Stimulated activated memory B cell treated with anti-CD40 and anti-IgM and Interleukin-4, amounts not matched to agents 10 μg/mL and 1 μg/mL and 100 μg/mL, for 72 hours (primary cell): ENCODE data around the gene C4orf51.
"Not testable (repeated sequence)": the region's sequence is repeated elsewhere in the genome, so short reads cannot be mapped to it uniquely, and the experiment has no call there.

Experiments
- ATAC-seq: fragments of 150-1000 bp; cut with Tn5 transposase; 2 replicates; pipeline ENCODE4 v1.10.0; 2021
- H3K27ac Mint-ChIP-seq: one replicate; pipeline ENCODE4 v1.8.0; 2022; ENCODE audit warnings: mild to moderate bottlenecking, mixed read lengths
- H3K27me3 Mint-ChIP-seq: one replicate; pipeline ENCODE4 v1.8.0; 2022; ENCODE audit warnings: mixed read lengths
- H3K36me3 Mint-ChIP-seq: one replicate; pipeline ENCODE4 v1.8.0; 2022; ENCODE audit warnings: mixed read lengths
- H3K4me1 Mint-ChIP-seq: one replicate; pipeline ENCODE4 v1.8.0; 2022; ENCODE audit warnings: mixed read lengths
- H3K4me3 Mint-ChIP-seq: one replicate; pipeline ENCODE4 v1.8.0; 2022; ENCODE audit warnings: mild to moderate bottlenecking, moderate library complexity, mixed read lengths
- H3K9me3 Mint-ChIP-seq: one replicate; pipeline ENCODE4 v1.8.0; 2022; ENCODE audit warnings: mixed read lengths

Gene C4orf51

GRCh38 chr4:145679991-145680455, at the start of gene C4orf51:
TSS of gene C4orf51 (plus strand) at chr4:145680146. CDS start at chr4:145680204, 58 bp downstream.
- no peaks in the 10 kb centered on the region for H3K4me1 Mint-ChIP-seq
- no peaks in the 10 kb centered on the region for H3K36me3 Mint-ChIP-seq

GRCh38 chr4:145635117-145635516, 44.8 kb upstream of the C4orf51 start:
- H3K4me3 Mint-ChIP-seq, result no peak overlapping the region
- H3K27ac Mint-ChIP-seq, result no peak overlapping the region

More at GRCh38 chr4:145679991-145680455, at the start of gene C4orf51:
- H3K4me3 Mint-ChIP-seq, result no peak within 1 kb of the TSS
- no peak within 1 kb of the TSS for H3K27ac Mint-ChIP-seq
- H3K9me3 Mint-ChIP-seq, result peaks cover 10% of the 10 kb centered on the region
- H3K27me3 Mint-ChIP-seq, result peaks cover 43% of the 10 kb centered on the region
- no peak for ATAC-seq

GRCh38 chr4:145635630-145636029, 44.3 kb upstream of the C4orf51 start:
- Mint-ChIP-seq H3K27ac (no peak overlapping the region), H3K4me3 (no peak overlapping the region), H3K36me3 (peaks cover 20% of the 10 kb centered on the region), H3K4me1 (peaks cover 19% of the 10 kb centered on the region), H3K9me3 (no peaks in the 10 kb centered on the region), H3K27me3 (no peaks in the 10 kb centered on the region)
- ATAC-seq, result no peak

More at GRCh38 chr4:145635117-145635516, 44.8 kb upstream of the C4orf51 start:
- no peaks in the 10 kb centered on the region for H3K27me3 Mint-ChIP-seq
- peaks cover 25% of the 10 kb centered on the region for H3K36me3 Mint-ChIP-seq
- ATAC-seq, result no peak
- H3K9me3 Mint-ChIP-seq, result no peaks in the 10 kb centered on the region
- H3K4me1 Mint-ChIP-seq, result peaks cover 19% of the 10 kb centered on the region

- Mint-ChIP-seq H3K27me3 (no peaks in the 10 kb centered on the region), H3K27ac (no peak overlapping the region), H3K4me3 (no peak overlapping the region), H3K4me1 (no peaks in the 10 kb centered on the region), H3K9me3 (no peaks in the 10 kb centered on the region), H3K36me3 (peaks cover 29% of the 10 kb centered on the region)
- no peak for ATAC-seq
These were observed 40.7 kb upstream of the C4orf51 start for GRCh38 chr4:145639186-145639698.

GRCh38 chr4:145640236-145640635, 39.7 kb upstream of the C4orf51 start:
- ATAC-seq, H3K9me3 Mint-ChIP-seq, H3K4me1 Mint-ChIP-seq, H3K27ac Mint-ChIP-seq, H3K4me3 Mint-ChIP-seq, H3K27me3 Mint-ChIP-seq: not testable (repeated sequence)
- H3K36me3 Mint-ChIP-seq, result peaks cover 36% of the 10 kb centered on the region

- no peaks in the 10 kb centered on the region for H3K4me1 Mint-ChIP-seq
- H3K27ac Mint-ChIP-seq, result no peak overlapping the region
- peaks cover 61% of the 10 kb centered on the region for H3K36me3 Mint-ChIP-seq
- ATAC-seq, result no peak
- H3K9me3 Mint-ChIP-seq, result no peaks in the 10 kb centered on the region
- no peaks in the 10 kb centered on the region for H3K27me3 Mint-ChIP-seq
- no peak overlapping the region for H3K4me3 Mint-ChIP-seq
These were observed 36.7 kb upstream of the C4orf51 start for GRCh38 chr4:145643295-145643694.

- no peaks in the 10 kb centered on the region for H3K4me1 Mint-ChIP-seq
- peaks cover 57% of the 10 kb centered on the region for H3K36me3 Mint-ChIP-seq
- ATAC-seq, result no peak
- H3K9me3 Mint-ChIP-seq, result no peaks in the 10 kb centered on the region
- no peaks in the 10 kb centered on the region for H3K27me3 Mint-ChIP-seq
- H3K4me3 Mint-ChIP-seq, result no peak overlapping the region
- H3K27ac Mint-ChIP-seq, result no peak overlapping the region
These were observed 35.2 kb upstream of the C4orf51 start for GRCh38 chr4:145644699-145645098.

- no peak for ATAC-seq
- Mint-ChIP-seq H3K36me3 (peaks cover 69% of the 10 kb centered on the region), H3K4me1 (no peaks in the 10 kb centered on the region), H3K4me3 (no peak overlapping the region), H3K9me3 (peaks cover 3% of the 10 kb centered on the region), H3K27ac (no peak overlapping the region), H3K27me3 (no peaks in the 10 kb centered on the region)
These were observed 23.8 kb upstream of the C4orf51 start for GRCh38 chr4:145656156-145656555.

- Mint-ChIP-seq H3K4me3 (no peak overlapping the region), H3K27ac (no peak overlapping the region), H3K9me3 (peaks cover 11% of the 10 kb centered on the region), H3K27me3 (no peaks in the 10 kb centered on the region), H3K4me1 (no peaks in the 10 kb centered on the region), H3K36me3 (peaks cover 63% of the 10 kb centered on the region)
- no peak for ATAC-seq
These were observed 19.9 kb upstream of the C4orf51 start for GRCh38 chr4:145660064-145660463.

GRCh38 chr4:145663194-145663593, 16.8 kb upstream of the C4orf51 start:
- Mint-ChIP-seq H3K36me3 (peaks cover 32% of the 10 kb centered on the region), H3K4me3 (no peak overlapping the region), H3K9me3 (peaks cover 11% of the 10 kb centered on the region), H3K27me3 (no peaks in the 10 kb centered on the region), H3K4me1 (no peaks in the 10 kb centered on the region), H3K27ac (no peak overlapping the region)
- ATAC-seq, result no peak

- Mint-ChIP-seq H3K36me3 (peaks cover 6% of the 10 kb centered on the region), H3K27me3 (no peaks in the 10 kb centered on the region)
- ATAC-seq, result no peak
These were observed 14.2 kb upstream of the C4orf51 start for GRCh38 chr4:145665773-145666172.

GRCh38 chr4:145670422-145670821, 9.5 kb upstream of the C4orf51 start:
- no peak for ATAC-seq
- H3K4me1 Mint-ChIP-seq, result no peaks in the 10 kb centered on the region
- no peak overlapping the region for H3K27ac Mint-ChIP-seq
- no peaks in the 10 kb centered on the region for H3K36me3 Mint-ChIP-seq
- no peaks in the 10 kb centered on the region for H3K27me3 Mint-ChIP-seq
- peaks cover 4% of the 10 kb centered on the region for H3K9me3 Mint-ChIP-seq
- H3K4me3 Mint-ChIP-seq, result no peak overlapping the region

More at GRCh38 chr4:145665773-145666172, 14.2 kb upstream of the C4orf51 start:
- Mint-ChIP-seq H3K27ac (no peak overlapping the region), H3K9me3 (peaks cover 11% of the 10 kb centered on the region), H3K4me1 (no peaks in the 10 kb centered on the region), H3K4me3 (no peak overlapping the region)

GRCh38 chr4:145679520-145679919, 426 bp upstream of the C4orf51 start:
- H3K27me3 Mint-ChIP-seq, result peaks cover 38% of the 10 kb centered on the region

GRCh38 chr4:145680902-145681301, 956 bp downstream of the C4orf51 start:
- no peaks in the 10 kb centered on the region for H3K36me3 Mint-ChIP-seq
- H3K4me1 Mint-ChIP-seq, result no peaks in the 10 kb centered on the region
- H3K27me3 Mint-ChIP-seq, result peaks cover 50% of the 10 kb centered on the region
- H3K27ac Mint-ChIP-seq, result no peak overlapping the region
- no peak for ATAC-seq
- peaks cover 10% of the 10 kb centered on the region for H3K9me3 Mint-ChIP-seq
- no peak overlapping the region for H3K4me3 Mint-ChIP-seq

More at GRCh38 chr4:145679520-145679919, 426 bp upstream of the C4orf51 start:
- ATAC-seq, result no peak
- no peak overlapping the region for H3K27ac Mint-ChIP-seq
- peaks cover 10% of the 10 kb centered on the region for H3K9me3 Mint-ChIP-seq
- no peak overlapping the region for H3K4me3 Mint-ChIP-seq
- H3K4me1 Mint-ChIP-seq, result no peaks in the 10 kb centered on the region
- H3K36me3 Mint-ChIP-seq, result no peaks in the 10 kb centered on the region

GRCh38 chr4:145681518-145681917, 1.6 kb downstream of the C4orf51 start:
- Mint-ChIP-seq H3K36me3 (no peaks in the 10 kb centered on the region), H3K27ac (no peak overlapping the region), H3K4me3 (no peak overlapping the region), H3K4me1 (no peaks in the 10 kb centered on the region), H3K27me3 (peaks cover 50% of the 10 kb centered on the region), H3K9me3 (peaks cover 10% of the 10 kb centered on the region)
- no peak for ATAC-seq

GRCh38 chr4:145681956-145682355, 2.0 kb downstream of the C4orf51 start:
- H3K27me3 Mint-ChIP-seq, result peaks cover 50% of the 10 kb centered on the region
- H3K9me3 Mint-ChIP-seq, result peaks cover 10% of the 10 kb centered on the region
- no peak overlapping the region for H3K27ac Mint-ChIP-seq
- no peaks in the 10 kb centered on the region for H3K4me1 Mint-ChIP-seq
- H3K36me3 Mint-ChIP-seq, result no peaks in the 10 kb centered on the region
- no peak overlapping the region for H3K4me3 Mint-ChIP-seq
- ATAC-seq, result no peak
